A673 (cell line): Measurements from ENCODE around the gene NOA1. TPM values are rescaled to one million over a fixed set of nuclear protein-coding genes. Genes with fewer than 3 reads are reported as not detected.

Experiments
- BruUV-seq: library from RNA; stranded (reverse); fragments of 400-500 nt; replicated peaks from 2 replicates; lab custom pipeline; 2021; lab: Mats Ljungman, UMichigan
- CTCF ChIA-PET: fragments of 300-600 bp; sonication (Branson Sonifier 250); formaldehyde crosslinking; loops from one replicate; lab custom pipeline; 2022; ENCODE audit warnings: antibody characterized with exemption; lab: Charles Lee
- POLR2A ChIA-PET: fragments of 300-600 bp; sonication (Branson Sonifier 250); formaldehyde crosslinking; loops from one replicate; lab custom pipeline; 2022; ENCODE audit warnings: antibody characterized with exemption; ENCODE audit not compliant: low non-redundant PET; lab: Charles Lee
- DNase-seq: peaks from one replicate; pipeline ENCODE4 v3.0.0-alpha.2; 2015; ENCODE audit warnings: low spot score
- H3K27ac ChIP-seq: fragments of 200-600 bp; sonication (generic); 2 replicates; pipeline ENCODE4 v1.5.1; 2016; ENCODE audit warnings: mixed run types, low read depth, mild to moderate bottlenecking, mixed read lengths, antibody characterized with exemption, low read length; ENCODE audit not compliant: poor library complexity, severe bottlenecking
- H3K27me3 ChIP-seq: fragments of 200-600 bp; sonication (generic); replicated peaks from 2 replicates; pipeline ENCODE4 v1.6.1; 2017; ENCODE audit warnings: mixed run types, low read depth, mild to moderate bottlenecking, mixed read lengths, antibody characterized with exemption, low read length; ENCODE audit not compliant: insufficient read depth, poor library complexity
- H3K36me3 ChIP-seq: fragments of 200-600 bp; sonication (generic); 2 replicates; pipeline ENCODE4 v1.6.1; 2016; ENCODE audit warnings: mixed run types, mild to moderate bottlenecking, mixed read lengths, antibody characterized with exemption, low read length; ENCODE audit not compliant: insufficient read depth, poor library complexity, severe bottlenecking
- H3K4me1 ChIP-seq: fragments of 200-600 bp; sonication (generic); 2 replicates; pipeline ENCODE4 v1.6.1; 2017; ENCODE audit warnings: mixed run types, mild to moderate bottlenecking, mixed read lengths, antibody characterized with exemption, low read length; ENCODE audit not compliant: insufficient read depth, poor library complexity, severe bottlenecking
- H3K4me3 ChIP-seq: fragments of 200-600 bp; sonication (generic); 2 replicates; pipeline ENCODE4 v1.5.1; 2016; ENCODE audit warnings: low read depth, mixed run types, mild to moderate bottlenecking, mixed read lengths, low read length; ENCODE audit not compliant: poor library complexity, severe bottlenecking
- H3K9me3 ChIP-seq: fragments of 200-600 bp; sonication (generic); 2 replicates; pipeline ENCODE4 v1.6.1; 2016; ENCODE audit warnings: mixed run types, low read depth, mild to moderate bottlenecking, mixed read lengths, antibody characterized with exemption, low read length; ENCODE audit not compliant: poor library complexity, severe bottlenecking
- EZH2 ChIP-seq: fragments of 200-600 bp; sonication (generic); IDR thresholded peaks from 2 replicates; pipeline ENCODE4 v1.6.1; 2017; ENCODE audit warnings: borderline replicate concordance, low read depth, mild to moderate bottlenecking, mixed read lengths, antibody characterized with exemption, low read length; ENCODE audit not compliant: poor library complexity, severe bottlenecking
- intact Hi-C: fragments of 100-400 bp; cut with micrococcal nuclease; formaldehyde crosslinking; loops from one replicate; pipeline ENCODE4 v1.10.0; 2022; ENCODE audit not compliant: unreplicated experiment
- total RNA-seq: library from RNA; stranded (reverse); gene quantifications from 2 replicates; pipeline ENCODE4 v1.2.3, GENCODE V29; 2021
- TF ChIP-seq, protein P1 (sequence below): fragments of 300-800, 200-600 bp; sonication (generic); conservative IDR thresholded peaks from 2 replicates; pipeline ENCODE4 v1.5.1; 2017; ENCODE audit warnings: low read depth, mild to moderate bottlenecking, antibody characterized with exemption, low read length, moderate library complexity, mixed read lengths

NOA1 gene
- total RNA-seq, 1 experiment from 2014 or later = 8.3 TPM

DNA sequence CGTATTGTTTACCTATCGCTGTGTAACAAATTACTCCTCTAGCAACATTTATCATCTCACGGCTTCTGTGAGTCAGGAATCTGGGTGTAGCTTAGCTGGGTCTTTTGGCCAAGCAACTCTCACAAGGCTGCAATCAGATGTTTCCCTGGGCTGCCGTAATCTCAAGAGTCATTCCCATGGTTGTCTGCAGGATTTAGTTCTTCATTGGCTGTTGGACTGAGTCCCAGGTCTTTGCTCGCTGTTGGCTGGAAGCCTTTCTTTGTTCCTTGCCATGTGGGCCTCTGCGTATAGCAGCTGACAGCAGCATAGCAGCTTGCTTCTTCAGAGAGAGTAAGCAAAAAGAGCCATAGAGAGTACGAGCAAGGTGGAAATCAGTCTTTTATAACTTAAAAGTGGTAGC, 18.1 kb upstream of the NOA1 start:
- peak; percentile 22 for DNase-seq
- Histone ChIP-seq H3K4me3 (no peak overlapping the region), H3K9me3 (no peaks in the 10 kb centered on the region), H3K36me3 (peaks cover 35% of the 10 kb centered on the region), H3K4me1 (no peaks in the 10 kb centered on the region), H3K27me3 (no peaks in the 10 kb centered on the region), H3K27ac (no peak overlapping the region)
- ChIA-PET CTCF (no interaction called here), POLR2A (no interaction called here)
- intact Hi-C loops = no loop called here
- no TSS peak for BruUV-seq
- TF ChIP-seq, protein P1, sequence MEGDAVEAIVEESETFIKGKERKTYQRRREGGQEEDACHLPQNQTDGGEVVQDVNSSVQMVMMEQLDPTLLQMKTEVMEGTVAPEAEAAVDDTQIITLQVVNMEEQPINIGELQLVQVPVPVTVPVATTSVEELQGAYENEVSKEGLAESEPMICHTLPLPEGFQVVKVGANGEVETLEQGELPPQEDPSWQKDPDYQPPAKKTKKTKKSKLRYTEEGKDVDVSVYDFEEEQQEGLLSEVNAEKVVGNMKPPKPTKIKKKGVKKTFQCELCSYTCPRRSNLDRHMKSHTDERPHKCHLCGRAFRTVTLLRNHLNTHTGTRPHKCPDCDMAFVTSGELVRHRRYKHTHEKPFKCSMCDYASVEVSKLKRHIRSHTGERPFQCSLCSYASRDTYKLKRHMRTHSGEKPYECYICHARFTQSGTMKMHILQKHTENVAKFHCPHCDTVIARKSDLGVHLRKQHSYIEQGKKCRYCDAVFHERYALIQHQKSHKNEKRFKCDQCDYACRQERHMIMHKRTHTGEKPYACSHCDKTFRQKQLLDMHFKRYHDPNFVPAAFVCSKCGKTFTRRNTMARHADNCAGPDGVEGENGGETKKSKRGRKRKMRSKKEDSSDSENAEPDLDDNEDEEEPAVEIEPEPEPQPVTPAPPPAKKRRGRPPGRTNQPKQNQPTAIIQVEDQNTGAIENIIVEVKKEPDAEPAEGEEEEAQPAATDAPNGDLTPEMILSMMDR = no peak
- TF ChIP-seq EZH2 = no peak

DNA sequence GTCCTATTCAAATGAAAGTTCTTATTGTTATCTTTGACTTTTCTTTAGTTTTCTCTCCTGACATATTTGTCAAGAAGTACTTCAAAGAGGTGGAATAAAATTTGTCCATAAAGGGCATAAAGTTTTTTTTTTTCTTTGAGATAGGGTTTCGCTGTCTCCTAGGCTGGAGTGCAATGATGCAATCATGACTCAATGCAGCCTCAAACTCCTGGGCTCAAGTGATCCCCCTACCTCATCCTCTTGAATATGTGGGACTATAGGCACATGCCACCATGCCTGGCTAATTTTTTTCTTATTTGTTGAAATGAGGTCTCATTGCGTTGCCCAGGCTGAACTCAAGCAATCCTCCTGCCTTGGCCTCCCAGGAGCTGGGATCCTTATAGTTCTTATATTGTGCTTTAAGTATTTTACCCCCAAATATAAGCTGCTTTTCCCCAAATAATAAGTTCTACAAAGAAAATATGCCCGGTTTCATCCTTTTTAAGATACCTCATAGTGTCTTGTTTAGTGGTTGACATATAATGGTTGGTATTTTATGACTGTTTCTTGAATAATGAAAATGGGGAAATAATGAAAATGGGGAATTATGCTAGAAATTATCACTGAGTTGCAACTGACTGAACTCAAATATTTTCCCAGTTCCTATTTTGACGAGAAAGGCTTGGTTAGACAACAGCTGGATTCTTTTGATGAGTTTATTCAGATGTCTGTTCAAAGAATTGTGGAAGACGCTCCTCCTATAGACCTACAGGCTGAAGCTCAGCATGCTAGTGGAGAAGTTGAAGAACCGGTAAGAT, 12.9 kb upstream of the NOA1 start:
- TF ChIP-seq, protein P1 = no peak
- TF ChIP-seq EZH2 = no peak
- POLR2A ChIA-PET = no interaction called here
- intact Hi-C loops = no loop called here
- no TSS peak for BruUV-seq
- Histone ChIP-seq H3K27me3 (no peaks in the 10 kb centered on the region), H3K36me3 (peaks cover 45% of the 10 kb centered on the region), H3K27ac (no peak overlapping the region), H3K4me3 (no peak overlapping the region), H3K9me3 (no peaks in the 10 kb centered on the region), H3K4me1 (no peaks in the 10 kb centered on the region)
- no peak for DNase-seq
- CTCF ChIA-PET = no interaction called here

GRCh38 chr4:56986952-56987351, 9.5 kb upstream of the NOA1 start:
- POLR2A ChIA-PET = no interaction called here
- CTCF ChIA-PET = no interaction called here
- no peaks in the 10 kb centered on the region for H3K9me3 ChIP-seq
- no peak overlapping the region for H3K27ac ChIP-seq
- intact Hi-C loops = no loop called here
- H3K4me1 ChIP-seq = no peaks in the 10 kb centered on the region
- H3K27me3 ChIP-seq = no peaks in the 10 kb centered on the region
- peaks cover 28% of the 10 kb centered on the region for H3K36me3 ChIP-seq
- no TSS peak for BruUV-seq
- no peak for TF ChIP-seq EZH2
- TF ChIP-seq, protein P1 = no peak
- DNase-seq = no peak
- no peak overlapping the region for H3K4me3 ChIP-seq
